ENCODE results near the gene AMPD3.

DNA sequence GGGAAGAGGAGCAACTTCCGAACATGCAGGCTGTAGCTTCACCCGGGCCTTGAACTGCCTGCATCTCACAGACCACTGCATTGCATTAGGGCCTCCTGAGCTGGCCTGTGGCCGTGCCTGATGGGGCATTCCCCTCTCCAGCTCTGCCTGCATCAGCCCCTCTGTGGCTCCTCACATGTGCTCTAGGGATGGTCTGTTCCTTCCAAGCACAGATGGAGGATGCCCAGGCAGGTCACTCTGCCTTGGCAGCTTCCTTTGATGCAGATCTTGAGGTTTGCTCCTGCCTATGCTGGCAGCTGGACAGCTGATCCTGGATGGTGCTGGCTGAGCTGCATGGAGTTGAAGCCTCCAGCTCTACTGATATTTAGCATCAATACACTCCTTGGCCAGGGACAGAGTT is 28.5 kb downstream of the AMPD3 start:
- TF ChIP-seq MYC (IDR thresholded peaks at IDR 0.05; ENCODE audit: low read depth, low read length) (no peak), POLR2A (IDR thresholded peaks at IDR 0.05; ENCODE audit: low read depth, low read length) (no peak), EZH2 (IDR thresholded peaks at IDR 0.05; ENCODE audit: borderline replicate concordance, low read depth, low read length, severe bottlenecking) (no peak)
- TF ChIP-seq, protein P1, sequence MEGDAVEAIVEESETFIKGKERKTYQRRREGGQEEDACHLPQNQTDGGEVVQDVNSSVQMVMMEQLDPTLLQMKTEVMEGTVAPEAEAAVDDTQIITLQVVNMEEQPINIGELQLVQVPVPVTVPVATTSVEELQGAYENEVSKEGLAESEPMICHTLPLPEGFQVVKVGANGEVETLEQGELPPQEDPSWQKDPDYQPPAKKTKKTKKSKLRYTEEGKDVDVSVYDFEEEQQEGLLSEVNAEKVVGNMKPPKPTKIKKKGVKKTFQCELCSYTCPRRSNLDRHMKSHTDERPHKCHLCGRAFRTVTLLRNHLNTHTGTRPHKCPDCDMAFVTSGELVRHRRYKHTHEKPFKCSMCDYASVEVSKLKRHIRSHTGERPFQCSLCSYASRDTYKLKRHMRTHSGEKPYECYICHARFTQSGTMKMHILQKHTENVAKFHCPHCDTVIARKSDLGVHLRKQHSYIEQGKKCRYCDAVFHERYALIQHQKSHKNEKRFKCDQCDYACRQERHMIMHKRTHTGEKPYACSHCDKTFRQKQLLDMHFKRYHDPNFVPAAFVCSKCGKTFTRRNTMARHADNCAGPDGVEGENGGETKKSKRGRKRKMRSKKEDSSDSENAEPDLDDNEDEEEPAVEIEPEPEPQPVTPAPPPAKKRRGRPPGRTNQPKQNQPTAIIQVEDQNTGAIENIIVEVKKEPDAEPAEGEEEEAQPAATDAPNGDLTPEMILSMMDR (IDR thresholded peaks at IDR 0.05; ENCODE audit: extremely low read depth in 1 of 2, insufficient read depth in 1 of 2, low read depth in 1 of 2, low read length in 2 of 2): no peak

Measured in endothelial cell of umbilical vein (primary cell).